ENCODE data around the gene ZFPL1. TPM values are rescaled to one million over a fixed set of nuclear protein-coding genes. Genes with fewer than 3 reads are reported as not detected.
"Not testable (repeated sequence)": the region's sequence is repeated elsewhere in the genome, so short reads cannot be mapped to it uniquely, and the experiment has no call there.

Gene ZFPL1
- total RNA-seq, 1 donor from 2014 or later = 29.0 TPM

DNA sequence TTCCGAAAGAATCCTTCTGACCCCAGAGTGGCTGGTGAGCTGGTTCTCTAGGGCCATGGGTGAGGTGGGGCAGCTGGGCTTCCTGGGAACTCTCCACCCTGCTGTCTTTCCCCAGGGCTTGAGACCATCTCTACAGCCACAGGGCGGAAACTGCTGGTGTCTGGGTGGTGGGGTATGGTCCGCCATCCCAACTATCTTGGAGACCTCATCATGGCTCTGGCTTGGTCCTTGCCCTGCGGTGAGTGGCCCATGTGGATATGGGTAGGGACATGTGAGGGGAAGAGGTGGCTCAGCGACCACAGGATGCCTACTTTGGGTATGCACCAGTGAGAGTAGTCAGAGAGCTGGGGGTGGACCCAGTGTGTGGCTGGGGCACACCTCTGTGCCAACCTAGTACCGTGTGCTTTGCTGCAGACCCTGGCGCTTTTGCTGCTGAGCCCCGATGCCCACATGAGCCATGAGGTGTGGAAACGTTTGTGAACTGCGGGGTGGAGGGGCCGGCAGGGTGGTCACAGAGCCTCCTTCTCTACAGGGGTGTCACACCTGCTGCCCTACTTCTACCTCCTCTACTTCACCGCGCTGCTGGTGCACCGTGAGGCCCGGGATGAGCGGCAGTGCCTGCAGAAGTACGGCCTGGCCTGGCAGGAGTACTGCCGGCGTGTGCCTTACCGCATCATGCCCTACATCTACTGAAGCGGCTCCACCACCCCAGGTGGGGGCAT, 31.5 kb downstream of the ZFPL1 start:
- TF ChIP-seq CTCF (IDR thresholded peaks at IDR 0.05) = no peak
- intact Hi-C loops (cut with DNase I) = no loop called here
- peaks cover 53% of the 10 kb centered on the region for H3K4me1 ChIP-seq
- no peak overlapping the region for H3K27ac ChIP-seq
- DNase-seq (no peak), ATAC-seq (no peak)
- H3K27me3 ChIP-seq (ENCODE audit: low read depth) = no peaks in the 10 kb centered on the region
- no peak overlapping the region for H3K4me3 ChIP-seq
- H3K36me3 ChIP-seq = peaks cover 43% of the 10 kb centered on the region
- H3K9me3 ChIP-seq = no peaks in the 10 kb centered on the region

DNA sequence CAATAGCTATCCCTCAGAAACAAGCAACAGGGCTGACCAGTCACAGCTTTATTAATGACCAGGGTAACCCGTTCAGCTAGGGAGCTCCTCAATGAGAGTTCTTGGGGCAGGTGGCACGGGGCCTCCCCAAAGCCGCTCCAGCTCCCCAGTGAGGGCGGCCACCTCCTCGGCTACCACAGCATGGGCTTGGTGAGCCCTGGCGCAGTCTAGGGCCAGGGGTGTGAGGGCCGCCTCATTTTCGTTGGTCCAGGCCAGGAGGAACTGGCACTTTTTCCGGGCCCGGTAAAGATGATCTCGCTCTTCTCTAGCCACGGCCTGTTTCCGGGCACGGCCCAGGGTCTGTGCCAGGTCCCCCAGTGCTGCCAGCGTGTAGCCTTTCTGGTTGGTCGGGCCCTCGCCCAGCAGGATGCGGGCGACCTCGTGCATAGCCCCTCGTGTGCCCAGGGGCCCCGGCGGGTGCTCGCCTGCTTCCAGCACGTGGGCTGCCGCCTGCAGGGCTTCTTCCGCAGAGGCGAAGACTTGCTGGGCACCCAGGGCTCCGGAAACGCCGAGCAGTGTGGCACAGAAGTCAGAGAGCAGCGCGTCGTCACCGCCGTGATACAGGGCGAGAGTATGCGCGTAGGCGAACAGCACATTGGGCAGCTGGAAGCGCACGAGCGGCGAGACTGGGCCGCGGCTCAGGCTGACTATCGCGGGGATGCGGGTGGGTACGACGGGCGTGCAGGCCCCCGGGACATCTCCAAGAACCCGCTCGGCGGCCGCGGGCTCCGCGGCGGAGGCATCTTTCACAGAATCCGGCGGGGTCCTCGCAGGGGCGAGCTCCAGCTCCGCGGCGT, 32.6 kb downstream of the ZFPL1 start:
- peaks cover 53% of the 10 kb centered on the region for H3K4me1 ChIP-seq
- ATAC-seq = peak; percentile 13 to 14

GRCh38 chr11:65117206-65118096, 33.4 kb downstream of the ZFPL1 start, which contains the start of gene ZNHIT2:
TSS of gene ZNHIT2 (minus strand) at chr11:65117701. CDS start at chr11:65117653, 48 bp downstream.
- DNase-seq = peak; percentile 100
- intact Hi-C loops (cut with DNase I) = no loop called here
- no peaks in the 10 kb centered on the region for H3K27me3 ChIP-seq (ENCODE audit: low read depth)
- peak within 1 kb of the TSS; percentile 94 for H3K4me3 ChIP-seq
- no peaks in the 10 kb centered on the region for H3K9me3 ChIP-seq
- peak within 1 kb of the TSS; percentile 91 for H3K27ac ChIP-seq
- peak; percentile 91 to 93 for ATAC-seq
- H3K4me1 ChIP-seq = peaks cover 49% of the 10 kb centered on the region
- peak; percentile 92 for TF ChIP-seq CTCF (IDR thresholded peaks at IDR 0.05)
- H3K36me3 ChIP-seq = peaks cover 50% of the 10 kb centered on the region

More for the DNA sequence above, 32.6 kb downstream of the ZFPL1 start:
- Histone ChIP-seq H3K27ac (peak overlapping the region; percentile 91), H3K4me3 (peak overlapping the region; percentile 94), H3K36me3 (peaks cover 50% of the 10 kb centered on the region), H3K27me3 (ENCODE audit: low read depth) (no peaks in the 10 kb centered on the region), H3K9me3 (no peaks in the 10 kb centered on the region)
- intact Hi-C loops (cut with DNase I) = no loop called here
- peak; percentile 65 for DNase-seq
- TF ChIP-seq CTCF (IDR thresholded peaks at IDR 0.05) = no peak

GRCh38 chr11:65118097-65118837, 34.2 kb downstream of the ZFPL1 start:
- ATAC-seq = no peak
- Histone ChIP-seq H3K4me3 (no peak overlapping the region), H3K4me1 (peaks cover 49% of the 10 kb centered on the region), H3K9me3 (no peaks in the 10 kb centered on the region), H3K27ac (peak overlapping the region; percentile 54), H3K36me3 (peaks cover 50% of the 10 kb centered on the region), H3K27me3 (ENCODE audit: low read depth) (no peaks in the 10 kb centered on the region)
- intact Hi-C loops (cut with DNase I) = no loop called here
- TF ChIP-seq CTCF (IDR thresholded peaks at IDR 0.05) = no peak
- DNase-seq = no peak

- peaks cover 45% of the 10 kb centered on the region for H3K4me1 ChIP-seq
- H3K27ac ChIP-seq; H3K4me3 ChIP-seq; H3K27me3 ChIP-seq (ENCODE audit: low read depth); intact Hi-C loops (cut with DNase I); H3K9me3 ChIP-seq; ATAC-seq: not testable (repeated sequence)
- DNase-seq = peak; percentile 20
- peaks cover 51% of the 10 kb centered on the region for H3K36me3 ChIP-seq
These were observed 35.1 kb downstream of the ZFPL1 start for GRCh38 chr11:65118891-65119669.
